ENCODE results near the gene COG5. TPM values are rescaled to one million over a fixed set of nuclear protein-coding genes. Genes with fewer than 3 reads are reported as not detected.

COG5 gene
- total and polyA plus RNA-seq, 4 donors, result 4.1 to 27.1 (median 8.4) TPM

GRCh38 chr7:107453388-107453787 is 110.3 kb downstream of the COG5 start:
- no peak overlapping the region for H3K9ac ChIP-seq (ENCODE audit: low read depth in 1 of 2, low read length in 2 of 2)
- DNase-seq (ENCODE audit: low spot score), result no peak
- WGBS, result 99% methylated on average over 1 of the region's 1 CpG
- no peaks in the 10 kb centered on the region for H3K4me1 ChIP-seq (ENCODE audit: control insufficient read depth in 4 of 4, insufficient read depth in 4 of 4, low read length in 3 of 4)
- no peak overlapping the region for H3K4me3 ChIP-seq (ENCODE audit: low read depth in 1 of 3, low read length in 3 of 3)
- H3K9me3 ChIP-seq (ENCODE audit: control insufficient read depth in 4 of 4, low read length in 3 of 4), result no peaks in the 10 kb centered on the region
- TF ChIP-seq HNF4G (IDR thresholded peaks at IDR 0.05) (no peak), CTCF (IDR thresholded peaks at IDR 0.05; ENCODE audit: low read depth, low read length, missing input control) (no peak), EGR1 (IDR thresholded peaks at IDR 0.05; ENCODE audit: low read depth in 2 of 2) (no peak), NR2F2 (IDR thresholded peaks at IDR 0.05) (no peak), YY1 (IDR thresholded peaks at IDR 0.05) (no peak), SP1 (IDR thresholded peaks at IDR 0.05) (no peak), JUND (IDR thresholded peaks at IDR 0.05) (no peak), MAX (IDR thresholded peaks at IDR 0.05) (no peak), ATF3 (IDR thresholded peaks at IDR 0.05) (no peak), RXRA (IDR thresholded peaks at IDR 0.05) (no peak), RAD21 (IDR thresholded peaks at IDR 0.05) (no peak), ZBTB33 (IDR thresholded peaks at IDR 0.05) (no peak), TAF1 (conservative IDR thresholded peaks at IDR 0.05) (no peak), HNF4A (conservative IDR thresholded peaks at IDR 0.05) (no peak), FOXA1 (IDR thresholded peaks at IDR 0.05) (no peak), REST (IDR thresholded peaks at IDR 0.05) (no peak), GABPA (IDR thresholded peaks at IDR 0.05 in 1 of 2, conservative IDR thresholded peaks at IDR 0.05 in 1 of 2) (no peak), FOXA2 (IDR thresholded peaks at IDR 0.05) (no peak)
- H3K36me3 ChIP-seq (ENCODE audit: control insufficient read depth in 4 of 4, insufficient read depth in 3 of 4, low read depth in 1 of 4, low read length in 3 of 4), result no peaks in the 10 kb centered on the region
- no peaks in the 10 kb centered on the region for H3K27me3 ChIP-seq (ENCODE audit: control insufficient read depth in 4 of 4, insufficient read depth in 4 of 4, low read length in 3 of 4)
- no peak overlapping the region for H3K27ac ChIP-seq (ENCODE audit: low read depth in 1 of 2, low read length in 2 of 2)
